Type B pancreatic cell (in vitro differentiated cells): ENCODE results near the gene DZIP1L. TPM values are rescaled to one million over a fixed set of nuclear protein-coding genes. Genes with fewer than 3 reads are reported as not detected.
"Not testable (repeated sequence)": the region's sequence is repeated elsewhere in the genome, so short reads cannot be mapped to it uniquely, and the experiment has no call there.

Source experiments
- DNase-seq: peaks from one replicate; pipeline ENCODE4 v3.0.0; 2021; ENCODE audit warnings: mixed read lengths; ENCODE audit not compliant: unreplicated experiment; ENCODE audit errors: extremely low spot score
- H3K27ac Mint-ChIP-seq: 2 replicates; pipeline ENCODE4 v1.8.0; 2021; ENCODE audit warnings: mild to moderate bottlenecking, mixed read lengths
- H3K27me3 Mint-ChIP-seq: 2 replicates; pipeline ENCODE4 v1.8.0; 2021; ENCODE audit warnings: mixed read lengths
- H3K36me3 Mint-ChIP-seq: 2 replicates; pipeline ENCODE4 v1.8.0; 2021; ENCODE audit warnings: mixed read lengths
- H3K4me1 Mint-ChIP-seq: one replicate; pipeline ENCODE4 v1.8.0; 2021; ENCODE audit warnings: mixed read lengths; ENCODE audit not compliant: unreplicated experiment
- H3K4me3 Mint-ChIP-seq: 2 replicates; pipeline ENCODE4 v1.8.0; 2021; ENCODE audit warnings: mild to moderate bottlenecking, mixed read lengths
- H3K9me3 Mint-ChIP-seq: 2 replicates; pipeline ENCODE4 v1.8.0; 2021; ENCODE audit warnings: mixed read lengths
- CTCF ChIP-seq: fragments of 200-600 bp; sonication (generic); conservative IDR thresholded peaks from 2 replicates; pipeline ENCODE4 v1.5.0; 2021; ENCODE audit warnings: antibody characterized with exemption, mild to moderate bottlenecking
- total RNA-seq: library from RNA; stranded (reverse); gene quantifications from 2 replicates; pipeline ENCODE4 v1.2.1, GENCODE V29; 2021; ENCODE audit warnings: low replicate concordance

The DZIP1L gene
- total RNA-seq, 1 donor from 2014 or later = 17.8 TPM

DNA sequence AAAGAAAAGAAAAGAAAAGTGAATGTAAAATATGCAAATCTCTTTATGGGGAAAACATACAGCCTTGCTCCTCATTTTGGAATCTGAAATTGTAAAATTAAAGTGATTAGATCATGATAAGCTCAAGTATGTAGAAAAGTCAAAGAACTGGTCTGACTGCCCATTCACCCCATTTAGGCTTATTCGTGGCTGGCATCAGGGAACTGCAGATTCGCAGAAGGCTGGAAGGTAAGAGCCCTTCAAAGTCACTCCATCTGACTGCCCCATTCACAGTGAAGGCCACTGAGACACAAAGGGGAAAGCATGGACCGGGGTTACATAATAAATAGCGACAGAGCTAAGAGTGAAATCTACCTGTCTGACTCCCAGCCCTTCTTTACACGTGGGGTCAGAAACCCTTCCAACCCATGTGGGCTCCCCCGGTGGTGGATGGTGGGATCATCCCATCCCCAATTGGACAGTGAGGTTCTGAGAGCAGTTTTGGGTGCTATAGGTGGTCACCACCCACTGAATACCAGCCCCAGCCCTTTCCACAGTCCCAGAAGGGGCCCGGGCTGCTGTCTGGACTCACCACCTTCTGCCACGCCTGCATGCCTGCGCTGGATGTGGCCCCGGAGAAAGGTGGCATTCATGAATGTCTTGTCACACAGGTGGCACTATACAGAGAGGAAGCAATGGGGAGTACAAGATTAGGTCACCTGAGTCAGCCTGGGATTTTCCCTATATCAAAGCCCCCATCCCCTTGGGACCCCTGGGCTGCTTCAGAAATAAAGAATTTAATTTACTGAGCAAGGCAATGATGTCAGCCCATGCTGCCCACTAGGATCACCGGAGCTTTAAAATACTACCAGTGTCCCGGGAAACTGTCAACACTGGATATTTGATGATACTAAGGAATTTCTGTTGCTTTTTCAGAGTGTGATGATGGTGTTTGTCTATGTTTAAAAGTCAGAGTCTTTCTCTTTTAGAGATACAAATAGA lies 17.9 kb downstream of the DZIP1L start:
- Mint-ChIP-seq H3K4me1 (peaks cover 6% of the 10 kb centered on the region), H3K36me3 (peaks cover 26% of the 10 kb centered on the region), H3K27me3 (no peaks in the 10 kb centered on the region), H3K4me3 (no peak overlapping the region), H3K27ac (no peak overlapping the region), H3K9me3 (no peaks in the 10 kb centered on the region)
- TF ChIP-seq CTCF = peak; percentile 67
- no peak for DNase-seq

DNA sequence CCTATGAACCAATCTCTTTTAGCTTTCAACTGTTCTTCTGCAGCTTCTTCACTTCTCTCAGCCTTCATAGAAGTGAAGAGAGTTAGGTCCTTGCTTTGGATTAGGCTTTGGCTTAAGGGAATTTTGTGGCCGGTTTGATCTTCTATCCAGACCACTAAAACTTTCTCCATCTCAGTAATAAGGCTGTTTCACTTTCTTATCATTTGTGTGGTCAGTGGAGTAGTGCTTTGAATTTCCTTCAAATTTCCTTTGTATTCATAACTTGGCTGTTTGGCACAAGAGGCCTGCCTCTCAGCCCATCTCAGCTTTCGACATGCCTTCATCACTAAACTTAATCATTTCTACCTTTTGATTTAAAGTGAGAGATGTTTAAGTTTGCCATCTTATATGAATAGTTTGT lies 21.7 kb downstream of the DZIP1L start:
- Mint-ChIP-seq H3K9me3 (no peaks in the 10 kb centered on the region), H3K4me3 (no peak overlapping the region), H3K27me3 (no peaks in the 10 kb centered on the region), H3K4me1 (no peaks in the 10 kb centered on the region), H3K27ac (no peak overlapping the region), H3K36me3 (peaks cover 16% of the 10 kb centered on the region)
- TF ChIP-seq CTCF = no peak
- no peak for DNase-seq

DNA sequence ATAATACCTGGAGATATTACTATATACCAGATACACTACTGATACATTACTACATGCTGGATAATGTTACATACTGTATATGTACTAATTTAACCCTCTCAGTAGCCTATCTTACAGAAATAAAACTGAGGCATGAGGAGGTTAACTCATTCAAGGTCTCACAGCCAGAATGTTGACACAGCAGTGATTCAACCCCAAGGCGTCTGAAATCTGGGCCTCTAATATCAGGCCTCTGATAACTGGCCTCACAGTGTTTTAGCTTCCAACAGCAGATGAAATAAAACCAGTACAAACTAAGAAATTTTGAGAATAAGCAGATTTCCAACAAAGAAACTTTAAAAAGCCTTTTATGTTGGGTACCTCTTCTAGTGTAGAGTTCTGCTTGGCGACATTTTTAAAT lies 23.4 kb downstream of the DZIP1L start:
- Mint-ChIP-seq H3K4me1 (no peaks in the 10 kb centered on the region), H3K27ac (no peak overlapping the region), H3K36me3 (peaks cover 29% of the 10 kb centered on the region), H3K9me3 (no peaks in the 10 kb centered on the region), H3K27me3 (no peaks in the 10 kb centered on the region), H3K4me3 (no peak overlapping the region)
- DNase-seq = no peak
- no peak for TF ChIP-seq CTCF

DNA sequence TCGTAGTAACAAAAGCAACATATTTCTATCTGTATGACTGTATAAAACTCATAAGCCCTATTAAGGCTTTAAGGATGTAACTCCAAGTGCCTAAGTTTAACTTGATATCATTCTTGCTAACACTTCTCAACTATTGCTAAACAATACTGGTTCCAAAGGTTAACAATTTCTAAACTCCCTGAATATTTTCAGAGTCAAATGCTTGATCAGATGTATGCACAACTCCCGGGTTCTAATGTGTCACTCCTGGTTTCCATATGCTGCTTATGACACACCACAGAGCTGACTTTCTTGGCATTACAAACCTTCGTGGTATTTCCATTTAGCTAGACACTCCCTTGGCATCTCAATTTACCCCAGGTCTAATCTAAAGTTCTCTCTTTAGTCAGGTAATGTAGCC lies 26.3 kb downstream of the DZIP1L start:
- H3K27ac Mint-ChIP-seq = no peak overlapping the region

DNA sequence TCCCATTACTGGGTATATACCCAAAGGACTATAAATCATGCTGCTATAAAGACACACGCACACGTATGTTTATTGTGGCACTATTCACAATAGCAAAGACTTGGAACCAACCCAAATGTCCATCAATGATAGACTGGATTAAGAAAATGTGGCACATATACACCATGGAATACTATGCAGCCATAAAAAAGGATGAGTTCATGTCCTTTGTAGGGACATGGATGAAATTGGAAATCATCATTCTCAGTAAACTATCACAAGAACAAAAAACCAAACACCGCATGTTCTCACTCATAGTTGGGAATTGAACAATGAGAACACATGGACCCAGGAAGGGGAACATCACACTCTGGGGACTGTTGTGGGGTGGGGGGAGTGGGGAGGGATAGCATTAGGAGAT lies 29.7 kb downstream of the DZIP1L start:
- not testable (repeated sequence) for DNase-seq, H3K4me3 Mint-ChIP-seq, H3K27me3 Mint-ChIP-seq, H3K27ac Mint-ChIP-seq, H3K9me3 Mint-ChIP-seq
- Mint-ChIP-seq H3K4me1 (peaks cover 14% of the 10 kb centered on the region), H3K36me3 (peaks cover 21% of the 10 kb centered on the region)

More for the DNA sequence above, 26.3 kb downstream of the DZIP1L start:
- Mint-ChIP-seq H3K4me3 (no peak overlapping the region), H3K27me3 (no peaks in the 10 kb centered on the region), H3K9me3 (no peaks in the 10 kb centered on the region), H3K36me3 (peaks cover 26% of the 10 kb centered on the region), H3K4me1 (no peaks in the 10 kb centered on the region)
- no peak for DNase-seq
- no peak for TF ChIP-seq CTCF

DNA sequence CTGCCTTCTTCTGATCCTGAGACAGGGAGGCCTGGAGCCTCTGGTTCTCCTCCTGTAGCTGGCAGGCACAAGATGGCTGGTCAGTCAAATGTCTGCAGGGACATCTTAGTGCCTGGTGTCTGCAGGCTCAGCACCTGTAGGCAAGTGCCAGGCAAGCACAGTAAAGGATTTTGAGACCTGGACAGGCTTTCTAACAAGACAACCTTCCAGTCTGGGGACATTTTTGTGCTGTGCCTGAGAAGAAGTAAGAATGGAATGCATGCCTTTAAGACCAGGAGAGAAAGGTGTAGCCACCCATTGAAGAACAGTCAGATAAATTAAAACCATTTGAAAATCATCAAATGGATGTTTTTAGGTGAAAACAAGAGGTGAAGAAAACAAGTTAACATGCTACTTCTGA lies 31.2 kb downstream of the DZIP1L start:
- Mint-ChIP-seq H3K27ac (no peak overlapping the region), H3K27me3 (no peaks in the 10 kb centered on the region), H3K36me3 (peaks cover 21% of the 10 kb centered on the region), H3K9me3 (no peaks in the 10 kb centered on the region), H3K4me3 (no peak overlapping the region), H3K4me1 (peaks cover 14% of the 10 kb centered on the region)
- no peak for TF ChIP-seq CTCF
- DNase-seq = no peak
